Stimulated activated effector memory CD8-positive, alpha-beta T cell treated with anti-CD3 and anti-CD28 coated beads, Interleukin-12 subunit alpha, Interleukin-12 subunit beta, amount 100 ng/mL, for 72 hours (primary cell): ENCODE measurements around the gene RASD2.

Experiments used
- ATAC-seq: fragments of 150-1000 bp; cut with Tn5 transposase; 2 replicates; pipeline ENCODE4 v1.10.0; 2021
- DNase-seq, 2 donors: peaks; one replicate each; pipeline ENCODE4 v3.0.0; 2021 to 2022; ENCODE audit warnings: low spot score in 2 of 2
- H3K27ac Mint-ChIP-seq: one replicate; pipeline ENCODE4 v1.8.0; 2022; ENCODE audit warnings: mild to moderate bottlenecking, mixed read lengths
- H3K36me3 Mint-ChIP-seq: one replicate; pipeline ENCODE4 v1.8.0; 2022; ENCODE audit warnings: mild to moderate bottlenecking, mixed read lengths
- H3K4me1 Mint-ChIP-seq: one replicate; pipeline ENCODE4 v1.8.0; 2022; ENCODE audit warnings: mixed read lengths
- H3K4me3 Mint-ChIP-seq: one replicate; pipeline ENCODE4 v1.8.0; 2022; ENCODE audit warnings: mild to moderate bottlenecking, mixed read lengths
- H3K9me3 Mint-ChIP-seq: one replicate; pipeline ENCODE4 v1.8.0; 2022; ENCODE audit warnings: mixed read lengths

Gene RASD2

DNA sequence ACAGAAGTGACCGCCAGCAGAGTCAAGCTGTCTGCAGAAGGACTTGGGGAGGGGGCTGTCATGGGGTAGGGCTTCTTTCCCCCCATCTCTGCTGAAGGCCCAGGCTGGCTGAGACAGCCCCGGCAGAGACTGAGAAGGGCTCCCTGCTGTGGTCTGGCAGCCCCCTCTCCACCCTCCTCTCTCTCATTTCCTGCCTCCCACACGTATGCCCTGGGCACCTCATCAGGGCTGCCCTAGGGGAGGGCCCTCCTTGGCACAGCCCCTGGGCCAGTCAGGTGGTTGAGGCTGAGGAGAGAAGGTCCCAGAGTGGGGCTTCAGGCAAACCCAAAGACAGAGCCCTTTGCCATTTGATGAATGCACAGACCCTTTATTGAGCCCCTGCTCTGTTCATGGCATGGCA lies 3.6 kb downstream of the RASD2 start:
- Mint-ChIP-seq H3K9me3 (no peaks in the 10 kb centered on the region), H3K4me1 (peaks cover 9% of the 10 kb centered on the region), H3K36me3 (peaks cover 5% of the 10 kb centered on the region), H3K4me3 (no peak overlapping the region), H3K27ac (no peak overlapping the region)
- peak; percentile 45 for ATAC-seq
- DNase-seq, result no peak

- no peaks in the 10 kb centered on the region for H3K9me3 Mint-ChIP-seq
- H3K36me3 Mint-ChIP-seq, result peaks cover 5% of the 10 kb centered on the region
- no peak overlapping the region for H3K27ac Mint-ChIP-seq
- DNase-seq, result no peak
- no peak for ATAC-seq
- H3K4me1 Mint-ChIP-seq, result peaks cover 9% of the 10 kb centered on the region
- no peak overlapping the region for H3K4me3 Mint-ChIP-seq
These were observed 4.2 kb downstream of the RASD2 start for GRCh38 chr22:35544827-35545226.

DNA sequence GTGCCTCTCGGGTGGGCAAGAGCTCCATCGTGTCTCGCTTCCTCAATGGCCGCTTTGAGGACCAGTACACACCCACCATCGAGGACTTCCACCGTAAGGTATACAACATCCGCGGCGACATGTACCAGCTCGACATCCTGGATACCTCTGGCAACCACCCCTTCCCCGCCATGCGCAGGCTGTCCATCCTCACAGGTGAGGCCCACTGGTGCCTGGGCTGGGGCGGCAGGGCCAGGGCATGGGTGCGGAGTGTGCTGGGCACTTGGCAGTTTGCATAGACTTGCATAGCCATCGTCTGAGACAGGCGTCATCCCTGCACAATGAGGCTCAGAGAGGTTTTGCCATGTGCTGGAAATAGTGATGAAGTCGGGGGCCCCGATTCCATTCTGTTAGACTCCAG lies 6.3 kb downstream of the RASD2 start:
- Mint-ChIP-seq H3K4me1 (peaks cover 2% of the 10 kb centered on the region), H3K36me3 (peaks cover 5% of the 10 kb centered on the region), H3K9me3 (no peaks in the 10 kb centered on the region), H3K4me3 (no peak overlapping the region), H3K27ac (no peak overlapping the region)
- no peak for DNase-seq
- no peak for ATAC-seq

- H3K36me3 Mint-ChIP-seq, result peaks cover 5% of the 10 kb centered on the region
- H3K4me1 Mint-ChIP-seq, result peaks cover 9% of the 10 kb centered on the region
- no peak for DNase-seq
- H3K4me3 Mint-ChIP-seq, result no peak overlapping the region
- no peak overlapping the region for H3K27ac Mint-ChIP-seq
- ATAC-seq, result no peak
- no peaks in the 10 kb centered on the region for H3K9me3 Mint-ChIP-seq
These were observed 7.5 kb downstream of the RASD2 start for GRCh38 chr22:35547987-35548721.

DNA sequence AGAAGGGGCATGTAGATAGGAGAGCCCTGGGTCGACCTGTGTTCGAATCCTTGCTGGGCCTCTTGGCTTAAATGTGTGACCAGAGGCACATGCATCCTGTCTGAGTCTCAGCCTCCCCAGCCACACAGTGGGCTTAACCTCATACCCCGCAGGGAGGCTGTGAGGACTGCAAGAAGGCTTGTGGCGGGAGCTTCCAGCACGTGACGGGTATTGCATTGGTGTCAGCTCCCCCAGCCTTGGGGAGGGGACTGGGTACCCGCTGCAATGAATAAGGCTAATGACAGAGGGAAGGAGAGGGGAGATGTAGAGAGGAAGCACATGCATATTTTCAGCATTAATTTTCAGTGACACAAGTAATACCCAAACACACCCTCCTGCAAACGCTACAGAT lies 8.1 kb downstream of the RASD2 start:
- Mint-ChIP-seq H3K4me1 (peaks cover 9% of the 10 kb centered on the region), H3K27ac (no peak overlapping the region), H3K4me3 (no peak overlapping the region), H3K36me3 (peaks cover 5% of the 10 kb centered on the region), H3K9me3 (no peaks in the 10 kb centered on the region)
- ATAC-seq (no peak), DNase-seq (no peak)

- peaks cover 5% of the 10 kb centered on the region for H3K36me3 Mint-ChIP-seq
- no peaks in the 10 kb centered on the region for H3K9me3 Mint-ChIP-seq
- no peak overlapping the region for H3K27ac Mint-ChIP-seq
- no peak overlapping the region for H3K4me3 Mint-ChIP-seq
- DNase-seq (no peak), ATAC-seq (no peak)
- H3K4me1 Mint-ChIP-seq, result peaks cover 9% of the 10 kb centered on the region
These were observed 8.7 kb downstream of the RASD2 start for GRCh38 chr22:35549328-35549727.

- H3K9me3 Mint-ChIP-seq, result no peaks in the 10 kb centered on the region
These were observed 11.0 kb downstream of the RASD2 start for GRCh38 chr22:35551549-35552177.

DNA sequence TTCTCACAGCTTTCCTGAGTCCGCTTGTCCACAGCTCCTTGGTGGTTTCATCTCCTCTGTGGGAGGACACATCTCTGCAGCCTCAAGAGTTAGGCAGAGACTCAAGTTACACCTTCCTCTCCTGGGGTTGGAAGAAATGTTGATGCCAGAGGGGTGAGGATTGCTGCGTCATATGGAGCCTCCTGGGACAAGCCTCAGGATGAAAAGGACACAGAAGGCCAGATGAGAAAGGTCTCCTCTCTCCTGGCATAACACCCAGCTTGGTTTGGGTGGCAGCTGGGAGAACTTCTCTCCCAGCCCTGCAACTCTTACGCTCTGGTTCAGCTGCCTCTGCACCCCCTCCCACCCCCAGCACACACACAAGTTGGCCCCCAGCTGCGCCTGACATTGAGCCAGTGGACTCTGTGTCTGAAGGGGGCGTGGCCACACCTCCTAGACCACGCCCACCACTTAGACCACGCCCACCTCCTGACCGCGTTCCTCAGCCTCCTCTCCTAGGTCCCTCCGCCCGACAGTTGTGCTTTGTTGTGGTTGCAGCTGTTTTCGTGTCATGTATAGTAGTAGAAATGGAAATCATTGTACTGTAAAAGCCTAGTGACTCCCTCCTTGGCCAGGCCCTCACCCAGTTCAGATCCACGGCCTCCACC lies 11.7 kb downstream of the RASD2 start:
- no peaks in the 10 kb centered on the region for H3K9me3 Mint-ChIP-seq
- peaks cover 9% of the 10 kb centered on the region for H3K4me1 Mint-ChIP-seq
- H3K36me3 Mint-ChIP-seq, result peaks cover 5% of the 10 kb centered on the region
- DNase-seq (peak; percentile 52 to 80), ATAC-seq (peak; percentile 77)
- H3K4me3 Mint-ChIP-seq, result no peak overlapping the region
- H3K27ac Mint-ChIP-seq, result no peak overlapping the region

More at GRCh38 chr22:35551549-35552177, 11.0 kb downstream of the RASD2 start:
- ATAC-seq, result no peak
- H3K4me3 Mint-ChIP-seq, result no peak overlapping the region
- no peak for DNase-seq
- no peak overlapping the region for H3K27ac Mint-ChIP-seq
- peaks cover 9% of the 10 kb centered on the region for H3K4me1 Mint-ChIP-seq
- H3K36me3 Mint-ChIP-seq, result peaks cover 5% of the 10 kb centered on the region

DNA sequence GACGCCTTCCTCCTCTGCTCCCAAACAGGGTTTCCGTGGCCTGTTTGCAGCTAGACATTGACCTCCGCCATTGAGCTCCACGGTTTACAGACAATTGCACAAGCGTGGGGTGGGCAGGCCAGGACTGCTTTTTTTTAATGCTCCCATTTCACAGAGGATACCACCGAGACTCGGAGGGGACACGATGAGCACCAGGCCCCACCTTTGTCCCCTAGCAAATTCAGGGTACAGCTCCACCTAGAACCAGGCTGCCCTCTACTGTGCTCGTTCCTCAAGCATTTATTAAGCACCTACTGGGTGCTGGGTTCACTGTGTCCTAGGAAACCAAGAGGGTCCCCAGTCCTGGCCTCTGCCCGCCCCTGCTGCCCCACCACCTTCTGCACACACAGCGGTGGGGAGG lies 12.2 kb downstream of the RASD2 start:
- ATAC-seq (no peak), DNase-seq (no peak)
- Mint-ChIP-seq H3K27ac (no peak overlapping the region), H3K36me3 (peaks cover 5% of the 10 kb centered on the region), H3K4me1 (peaks cover 9% of the 10 kb centered on the region), H3K4me3 (no peak overlapping the region), H3K9me3 (no peaks in the 10 kb centered on the region)

DNA sequence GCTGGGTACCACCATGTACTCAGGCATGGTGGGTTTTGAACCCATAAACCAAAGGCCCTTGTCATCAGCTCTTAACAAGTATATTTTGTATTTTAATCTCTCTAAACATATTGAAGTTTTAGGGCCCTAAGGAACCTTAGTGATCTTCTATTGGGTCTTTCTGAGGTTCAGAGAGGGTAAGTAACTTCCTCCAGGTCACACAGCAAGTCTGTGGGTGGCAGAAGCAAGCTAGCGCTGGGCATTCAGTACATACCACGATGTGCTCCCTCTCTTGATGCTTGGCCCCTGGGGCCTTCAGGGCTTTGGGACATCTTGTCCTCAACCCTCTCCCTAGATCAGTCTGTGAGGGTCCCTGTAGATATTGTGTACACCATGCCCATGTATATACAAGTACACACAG lies 12.7 kb downstream of the RASD2 start:
- Mint-ChIP-seq H3K36me3 (peaks cover 5% of the 10 kb centered on the region), H3K4me3 (no peak overlapping the region), H3K9me3 (no peaks in the 10 kb centered on the region), H3K4me1 (peaks cover 13% of the 10 kb centered on the region), H3K27ac (no peak overlapping the region)
- ATAC-seq (no peak), DNase-seq (no peak)

DNA sequence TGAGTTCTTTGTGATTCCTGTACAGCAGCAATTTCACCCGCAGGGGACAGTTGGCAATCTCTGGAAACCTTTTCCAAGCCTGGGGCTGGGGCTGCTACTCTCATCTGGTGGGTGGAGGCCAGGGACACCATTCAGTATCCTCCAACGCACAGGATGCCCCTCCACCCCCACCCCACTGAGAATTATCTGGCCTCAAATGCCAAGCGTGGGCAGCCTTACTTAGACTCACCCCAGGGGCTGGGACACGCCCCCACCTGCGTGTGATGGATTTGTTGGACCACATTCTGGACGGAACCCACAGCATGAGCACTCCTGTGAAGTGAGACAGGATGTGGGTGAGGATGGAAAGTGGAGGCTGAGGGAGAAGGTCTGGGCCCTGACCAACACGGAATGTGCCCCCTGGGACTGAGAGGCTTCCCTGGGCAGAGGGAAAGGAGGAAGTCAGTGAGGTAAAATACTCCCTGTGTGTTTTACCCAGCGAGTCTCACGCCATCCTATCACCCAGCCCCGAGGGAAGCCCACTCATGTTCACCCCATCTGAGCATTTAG lies 13.7 kb downstream of the RASD2 start:
- no peak for ATAC-seq
- DNase-seq, result no peak
- peaks cover 13% of the 10 kb centered on the region for H3K4me1 Mint-ChIP-seq
- no peak overlapping the region for H3K4me3 Mint-ChIP-seq
- H3K36me3 Mint-ChIP-seq, result no peaks in the 10 kb centered on the region
- H3K9me3 Mint-ChIP-seq, result no peaks in the 10 kb centered on the region
- H3K27ac Mint-ChIP-seq, result no peak overlapping the region

GRCh38 chr22:35555483-35555890 lies 14.9 kb downstream of the RASD2 start:
- no peak for ATAC-seq
- H3K4me1 Mint-ChIP-seq, result peaks cover 13% of the 10 kb centered on the region
- no peak overlapping the region for H3K27ac Mint-ChIP-seq
- H3K9me3 Mint-ChIP-seq, result no peaks in the 10 kb centered on the region
- H3K4me3 Mint-ChIP-seq, result no peak overlapping the region
- no peak for DNase-seq
- no peaks in the 10 kb centered on the region for H3K36me3 Mint-ChIP-seq

DNA sequence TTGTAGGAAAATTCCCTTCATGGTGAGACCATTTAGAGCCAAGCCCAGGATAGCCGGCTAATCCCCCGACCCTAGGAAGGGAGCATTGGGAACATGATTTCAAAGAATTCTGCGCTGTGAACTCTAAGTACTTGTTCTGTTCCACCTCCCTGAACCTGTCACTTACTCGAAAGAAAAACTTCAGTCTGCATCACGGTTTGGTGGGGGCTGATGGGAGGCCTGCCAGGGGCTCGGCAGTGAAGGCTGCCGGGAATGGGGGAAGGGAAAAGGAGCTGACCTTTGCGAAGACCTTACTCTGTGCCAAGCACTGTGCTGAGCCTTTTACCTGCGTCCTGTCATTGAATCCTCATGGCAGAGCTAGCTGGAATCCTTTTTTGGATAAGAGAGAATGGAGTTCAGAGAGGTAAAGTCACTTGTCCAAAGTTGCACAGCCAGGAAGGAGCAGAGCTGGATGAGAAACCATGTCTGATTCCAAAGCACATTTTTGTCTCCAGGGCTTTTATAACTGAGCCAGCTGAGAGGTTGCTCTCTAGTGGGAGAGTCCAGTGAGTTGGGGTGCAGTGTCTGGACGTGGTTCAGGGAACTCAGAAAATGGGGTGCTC lies 15.4 kb downstream of the RASD2 start:
- ATAC-seq, result no peak
- no peak overlapping the region for H3K4me3 Mint-ChIP-seq
- no peak for DNase-seq
- no peaks in the 10 kb centered on the region for H3K9me3 Mint-ChIP-seq
- H3K27ac Mint-ChIP-seq, result no peak overlapping the region
- H3K36me3 Mint-ChIP-seq, result no peaks in the 10 kb centered on the region
- H3K4me1 Mint-ChIP-seq, result peaks cover 13% of the 10 kb centered on the region

DNA sequence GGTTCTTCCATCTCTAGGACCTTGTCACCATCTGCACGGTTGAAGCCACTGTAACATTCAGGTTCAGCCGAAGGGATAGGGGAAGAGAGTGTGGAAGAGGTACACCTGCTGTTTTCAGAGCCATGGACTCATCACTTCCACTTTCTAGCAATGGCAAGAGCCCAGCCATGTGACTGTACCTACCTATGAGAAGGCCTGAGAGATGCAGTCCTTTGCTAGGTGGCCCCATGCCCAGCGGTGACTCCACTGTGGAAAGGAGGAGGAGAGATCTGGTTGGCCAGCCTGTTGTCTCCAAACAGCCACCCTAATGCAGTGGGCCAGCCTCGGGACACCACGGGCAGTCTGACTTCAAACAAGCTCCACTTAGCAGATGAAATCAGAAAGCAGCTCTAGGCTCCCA lies 16.0 kb downstream of the RASD2 start:
- no peak for DNase-seq
- no peak overlapping the region for H3K27ac Mint-ChIP-seq
- no peaks in the 10 kb centered on the region for H3K36me3 Mint-ChIP-seq
- no peak for ATAC-seq
- no peak overlapping the region for H3K4me3 Mint-ChIP-seq
- peaks cover 18% of the 10 kb centered on the region for H3K4me1 Mint-ChIP-seq
- no peaks in the 10 kb centered on the region for H3K9me3 Mint-ChIP-seq

- peaks cover 15% of the 10 kb centered on the region for H3K4me1 Mint-ChIP-seq
- ATAC-seq (no peak), DNase-seq (no peak)
- no peaks in the 10 kb centered on the region for H3K9me3 Mint-ChIP-seq
- no peak overlapping the region for H3K4me3 Mint-ChIP-seq
- H3K36me3 Mint-ChIP-seq, result no peaks in the 10 kb centered on the region
- no peak overlapping the region for H3K27ac Mint-ChIP-seq
These were observed 17.4 kb downstream of the RASD2 start for GRCh38 chr22:35558031-35558430.
